ENCODE data around the gene SLITRK1.

SLITRK1 gene

GRCh38 chr13:83881917-83882605, at the start of gene SLITRK1:
SLITRK1 (minus strand) TSS chr13:83882474; CDS start chr13:83881507, 967 bp downstream.
- no peak for DNase-seq

GRCh38 chr13:83929157-83929556, 46.9 kb upstream of the SLITRK1 start:
- no peak for DNase-seq

GRCh38 chr13:83919775-83920174, 37.5 kb upstream of the SLITRK1 start:
- DNase-seq, result no peak

- DNase-seq, result no peak
Observed at GRCh38 chr13:83914368-83914767, 32.1 kb upstream of the SLITRK1 start.

GRCh38 chr13:83907196-83907989, 25.1 kb upstream of the SLITRK1 start:
- DNase-seq, result no peak

- DNase-seq, result no peak
Observed at GRCh38 chr13:83906240-83906820, 24.1 kb upstream of the SLITRK1 start.

- no peak for DNase-seq
Observed at GRCh38 chr13:83905641-83906040, 23.4 kb upstream of the SLITRK1 start.

GRCh38 chr13:83895994-83896580, 13.8 kb upstream of the SLITRK1 start:
- DNase-seq, result no peak

GRCh38 chr13:83890358-83890757, 8.1 kb upstream of the SLITRK1 start:
- DNase-seq, result no peak

- no peak for DNase-seq
Observed at GRCh38 chr13:83884141-83884540, 1.9 kb upstream of the SLITRK1 start.

- DNase-seq, result no peak
Observed at GRCh38 chr13:83883061-83883523, 818 bp upstream of the SLITRK1 start.

- no peak for DNase-seq
Observed at GRCh38 chr13:83882606-83882959, 309 bp upstream of the SLITRK1 start.

GRCh38 chr13:83881140-83881684, 1.1 kb downstream of the SLITRK1 start:
- DNase-seq, result no peak

GRCh38 chr13:83880275-83881139, 1.8 kb downstream of the SLITRK1 start:
- no peak for DNase-seq

- no peak for DNase-seq
Observed at GRCh38 chr13:83879431-83880171, 2.7 kb downstream of the SLITRK1 start.

- DNase-seq, result no peak
Observed at GRCh38 chr13:83878691-83879430, 3.4 kb downstream of the SLITRK1 start.

GRCh38 chr13:83877651-83878355, 4.5 kb downstream of the SLITRK1 start:
- DNase-seq, result no peak

GRCh38 chr13:83876546-83876945, 5.7 kb downstream of the SLITRK1 start:
- DNase-seq, result no peak

GRCh38 chr13:83867708-83868107, 14.6 kb downstream of the SLITRK1 start:
- no peak for DNase-seq
